M059J (cell line): ENCODE results near the gene APBA2. TPM values are rescaled to one million over a fixed set of nuclear protein-coding genes. Genes with fewer than 3 reads are reported as not detected.
A peak's percentile ranks its signal among the peaks of the same experiment; 100 is the strongest.

ENCODE experiments used
- DNase-seq: peaks from one replicate; pipeline ENCODE4 v3.0.0-alpha.2; 2012; ENCODE audit warnings: low read depth
- total RNA-seq: library from RNA; depleted of rRNA; stranded (reverse); fragments of >200 nt; shearing (Covaris generic); gene quantifications from 2 replicates; pipeline ENCODE4 v1.2.3, GENCODE V29; 2014

APBA2 gene
- total RNA-seq, 1 experiment from 2014 or later, result 11.2 TPM

DNA sequence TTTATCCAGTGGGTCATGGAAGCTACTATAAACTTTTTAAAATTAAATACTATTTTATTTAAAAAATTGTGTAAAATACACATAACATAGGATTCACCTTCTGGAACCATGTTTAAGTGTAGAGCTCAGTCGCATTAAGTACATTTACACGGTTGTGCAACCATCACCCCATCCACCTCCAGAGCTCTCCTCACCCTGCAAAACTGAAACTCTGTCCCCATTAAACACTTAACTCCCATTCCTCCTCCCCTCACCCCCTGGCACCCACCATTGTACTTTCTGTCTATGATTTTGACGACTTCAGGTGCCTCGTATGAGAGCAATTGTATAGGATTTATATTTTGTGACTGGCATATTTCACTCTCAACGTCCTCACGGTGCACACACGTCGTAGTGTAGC lies 70.7 kb downstream of the APBA2 start:
- no peak for DNase-seq

DNA sequence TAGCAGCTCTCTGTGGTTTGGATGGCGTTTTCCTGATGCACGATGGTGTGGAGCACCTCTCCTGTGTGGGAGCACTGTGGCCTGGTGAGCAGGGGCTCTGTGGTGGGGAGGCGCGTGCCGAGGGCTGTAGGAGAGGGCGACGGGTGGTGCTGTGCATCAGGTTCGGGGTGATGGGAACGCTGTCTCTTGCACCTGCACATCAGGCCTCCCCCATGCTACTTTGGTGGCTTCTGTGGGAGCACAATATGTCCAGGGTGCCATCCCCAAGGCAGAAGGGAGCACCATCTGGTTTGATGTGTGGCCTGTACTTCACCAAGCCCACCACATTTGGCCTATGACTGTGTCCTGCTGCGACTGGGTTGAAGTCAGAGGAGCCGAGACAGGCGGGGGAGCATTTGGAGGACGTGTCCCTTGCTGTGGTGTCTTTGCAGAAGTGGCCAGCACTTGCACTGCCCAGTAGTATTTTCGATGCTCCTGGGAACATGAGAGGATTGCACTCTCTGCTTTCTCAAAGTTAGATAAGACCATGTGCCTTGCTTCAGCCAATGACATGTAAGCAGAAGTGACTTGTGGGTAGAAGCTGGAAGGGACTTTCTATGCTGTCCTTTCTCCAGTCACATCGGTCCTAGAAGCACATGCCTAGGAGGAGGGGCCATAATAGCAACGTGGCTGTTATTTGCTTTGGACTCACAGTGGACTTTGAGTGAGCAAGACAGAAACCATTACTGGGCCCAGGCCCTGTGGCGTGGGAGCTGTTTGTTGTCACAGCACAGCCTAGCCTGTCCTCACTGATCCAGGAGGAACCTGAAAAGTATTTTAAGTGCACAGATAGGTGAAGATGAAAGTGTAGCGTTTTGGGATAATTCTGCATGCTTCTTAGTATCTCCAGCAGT lies 72.1 kb downstream of the APBA2 start:
- no peak for DNase-seq

DNA sequence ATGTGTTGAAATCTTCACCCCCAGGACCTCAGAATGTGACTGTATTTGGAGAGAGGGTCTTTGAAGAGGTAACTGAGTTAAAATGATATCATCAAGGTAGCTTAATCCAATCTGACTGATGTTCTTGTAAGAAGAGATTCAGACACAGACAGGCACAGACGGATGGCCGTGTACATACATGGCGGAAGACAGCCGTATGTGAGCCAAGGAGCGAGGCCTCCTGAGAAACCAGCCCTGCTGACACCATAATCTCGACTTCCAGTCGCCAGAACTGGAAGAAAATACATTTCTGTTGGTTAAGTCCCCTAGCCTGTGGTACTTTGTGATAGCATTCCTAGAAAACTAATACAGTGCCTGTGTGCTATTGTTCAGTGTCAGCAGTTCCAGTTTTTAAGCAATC lies 73.6 kb downstream of the APBA2 start:
- DNase-seq, result no peak

DNA sequence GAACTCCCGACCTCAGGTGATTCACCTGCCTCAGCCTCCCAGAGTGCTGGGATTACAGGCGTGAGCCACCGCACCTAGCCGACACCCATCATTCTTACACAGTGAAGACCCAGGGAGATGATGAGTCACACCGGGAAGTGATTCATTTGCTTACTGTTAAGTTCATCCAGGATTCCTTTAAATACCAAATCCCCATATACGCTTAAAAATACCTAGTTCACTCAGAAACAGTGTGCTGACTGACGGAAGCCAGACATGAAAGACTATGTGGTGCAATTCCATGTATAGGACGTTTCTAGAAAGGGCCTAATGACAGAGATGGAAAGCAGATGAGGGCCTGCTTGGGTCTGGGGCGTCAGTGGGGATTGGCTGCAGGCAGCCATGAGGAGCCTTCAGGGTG lies 75.2 kb downstream of the APBA2 start:
- DNase-seq, result peak; percentile 94

DNA sequence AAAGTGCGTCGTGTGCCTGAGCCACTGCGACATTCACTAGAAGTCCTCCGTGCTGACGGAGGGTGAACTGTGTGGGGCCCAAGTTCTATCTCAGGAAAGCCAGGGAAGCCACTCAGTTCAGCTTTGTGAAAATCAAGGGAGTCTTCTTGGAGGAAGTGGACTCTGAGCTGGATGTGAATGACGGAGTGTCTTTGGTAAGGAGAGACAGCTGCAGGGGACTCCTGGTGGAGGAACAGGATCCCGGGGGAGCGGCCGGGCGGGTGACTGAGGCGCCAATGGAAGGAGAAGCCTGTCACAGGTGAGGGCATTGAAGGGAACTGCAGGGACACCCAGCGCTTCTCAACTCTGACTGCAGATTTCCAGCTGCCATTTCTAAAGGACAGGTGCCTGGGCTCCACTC lies 75.6 kb downstream of the APBA2 start:
- no peak for DNase-seq

DNA sequence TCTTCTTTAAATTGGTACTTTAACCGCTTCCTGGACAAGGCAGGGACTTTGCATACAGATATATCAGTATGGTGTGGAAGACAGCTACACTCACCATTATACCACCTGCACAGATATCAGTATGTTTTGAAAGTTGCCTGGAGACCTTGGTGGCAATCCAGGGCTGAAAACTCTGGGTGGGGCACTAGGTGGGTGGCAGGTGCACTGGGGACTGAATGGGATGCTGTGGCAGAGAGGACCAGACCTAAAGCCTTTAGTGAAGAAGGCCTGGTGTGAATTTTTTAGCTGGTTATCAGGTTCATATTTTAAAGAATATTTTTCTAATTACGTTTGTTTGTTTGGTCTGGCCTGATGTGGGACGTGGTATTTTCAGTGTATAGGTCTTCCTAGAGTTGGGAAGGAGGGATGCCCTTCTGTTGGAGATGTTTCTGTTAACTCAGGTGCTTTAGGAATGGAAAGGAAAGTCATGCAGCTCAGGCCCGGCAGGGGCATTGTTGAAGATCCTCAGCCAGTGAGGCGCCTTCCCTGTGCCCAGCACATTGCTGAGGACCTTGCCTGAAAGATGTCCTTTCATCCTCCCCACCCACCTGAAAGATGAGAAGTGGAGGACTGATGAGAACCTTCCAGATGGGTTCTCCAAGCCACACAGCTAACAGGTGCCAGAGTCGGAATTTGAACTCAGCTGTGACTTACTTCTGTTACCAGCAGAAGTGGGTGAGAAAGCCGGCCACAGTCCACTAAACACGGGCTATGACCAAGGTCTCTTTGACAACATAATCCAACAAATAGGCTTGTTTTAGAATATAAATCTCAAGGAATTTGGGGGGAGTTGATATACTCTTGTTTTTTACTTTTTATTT lies 77.3 kb downstream of the APBA2 start:
- no peak for DNase-seq

DNA sequence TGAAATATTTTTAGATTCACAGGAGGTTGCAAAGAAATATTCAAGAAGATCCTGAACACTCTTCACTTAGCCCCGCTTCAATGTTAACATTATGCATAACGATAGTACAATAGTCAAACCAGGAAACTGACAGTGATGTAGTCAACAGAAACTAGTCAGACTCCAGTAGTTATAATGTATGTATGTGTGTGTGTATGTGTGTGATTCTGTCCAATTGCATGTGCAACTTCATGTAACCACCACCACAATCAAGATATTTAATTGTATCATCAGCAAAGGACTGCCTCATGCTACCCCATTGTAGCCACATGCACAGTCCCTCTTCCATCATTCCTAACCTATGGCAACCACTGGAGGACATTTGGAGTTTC lies 77.9 kb downstream of the APBA2 start:
- DNase-seq, result no peak

DNA sequence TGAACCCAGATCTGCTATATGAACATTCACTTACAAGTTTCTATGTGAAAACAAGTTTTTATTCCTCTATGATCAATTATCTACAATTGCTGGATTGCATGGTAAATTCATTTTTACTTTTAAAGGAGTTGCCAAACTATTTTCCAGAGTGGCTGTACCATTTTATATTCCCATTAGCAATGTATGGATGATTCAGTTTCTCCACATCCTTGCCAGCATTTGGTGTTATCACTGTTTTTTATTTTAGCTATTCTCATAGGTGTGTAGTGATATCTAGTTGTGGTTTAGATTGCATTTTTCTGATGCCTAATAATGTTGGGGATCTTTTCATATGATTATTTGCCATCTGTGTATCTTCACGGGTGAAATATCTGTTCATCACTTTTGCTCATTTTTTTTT lies 78.3 kb downstream of the APBA2 start:
- DNase-seq, result no peak

DNA sequence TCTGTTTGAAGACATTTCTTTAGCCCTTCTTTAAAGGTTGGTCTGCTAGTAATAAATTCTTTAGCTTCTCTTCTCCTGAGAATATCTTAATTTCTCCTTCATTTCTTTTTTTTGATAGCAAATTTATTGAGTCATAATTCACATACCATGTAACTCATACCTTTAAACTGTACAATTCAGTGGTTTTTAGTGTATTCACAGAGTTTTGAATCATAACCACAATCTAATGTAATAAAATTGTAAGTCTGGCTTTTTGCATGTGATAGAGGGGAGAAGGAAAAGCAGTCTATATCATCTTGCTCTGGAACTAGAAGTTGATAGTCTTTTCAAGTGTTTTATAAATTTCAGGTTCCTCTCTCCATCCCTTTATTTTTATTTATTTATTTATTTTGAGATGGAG lies 81.3 kb downstream of the APBA2 start:
- DNase-seq, result peak; percentile 24

DNA sequence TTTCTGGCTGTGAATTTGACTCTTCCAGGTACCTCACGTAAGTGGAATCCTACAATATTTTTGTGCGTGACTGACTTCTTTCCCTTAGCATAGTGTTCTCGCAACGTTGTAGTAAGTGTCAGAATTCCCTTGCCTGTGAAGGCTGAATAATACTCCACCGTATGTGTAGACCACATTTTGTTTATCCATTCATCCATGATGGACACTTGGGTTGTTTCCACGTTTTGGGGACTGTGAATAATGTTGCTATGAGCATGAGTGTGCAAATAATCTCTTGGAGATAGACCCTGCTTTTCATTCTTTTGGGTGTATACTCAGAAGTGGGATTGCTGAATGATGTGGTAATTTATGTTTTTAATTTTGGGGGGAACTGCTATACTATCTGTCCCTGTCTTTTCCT lies 82.2 kb downstream of the APBA2 start:
- DNase-seq, result peak; percentile 48

DNA sequence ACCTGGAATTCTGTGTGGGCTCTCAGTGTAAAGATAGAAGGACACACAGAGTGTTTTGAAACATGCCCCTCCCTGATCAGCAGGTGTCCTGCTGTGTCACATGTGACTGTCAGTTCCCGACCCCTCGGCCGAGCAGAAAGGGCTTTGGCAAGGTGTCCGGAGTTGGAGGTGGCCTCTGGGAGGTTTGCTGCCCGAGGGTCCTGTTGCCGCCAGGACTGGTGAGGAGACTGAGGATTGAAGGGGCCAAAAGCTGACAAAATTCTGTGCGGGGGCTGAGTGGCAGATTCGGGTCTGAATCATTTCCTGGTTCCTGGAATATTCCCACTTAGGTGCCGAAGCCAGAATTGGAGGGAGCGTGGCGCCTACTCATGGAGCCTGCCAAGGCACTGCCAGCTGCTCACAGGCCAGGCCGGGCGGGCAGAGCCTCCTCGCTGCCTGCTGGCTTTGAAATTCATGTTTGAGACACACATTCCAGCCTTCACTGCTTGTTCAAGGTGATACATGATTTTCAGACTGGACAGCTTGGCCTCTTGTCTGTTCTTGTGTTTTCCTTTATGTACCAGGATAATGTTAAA lies 83.8 kb downstream of the APBA2 start:
- DNase-seq, result peak; percentile 34

DNA sequence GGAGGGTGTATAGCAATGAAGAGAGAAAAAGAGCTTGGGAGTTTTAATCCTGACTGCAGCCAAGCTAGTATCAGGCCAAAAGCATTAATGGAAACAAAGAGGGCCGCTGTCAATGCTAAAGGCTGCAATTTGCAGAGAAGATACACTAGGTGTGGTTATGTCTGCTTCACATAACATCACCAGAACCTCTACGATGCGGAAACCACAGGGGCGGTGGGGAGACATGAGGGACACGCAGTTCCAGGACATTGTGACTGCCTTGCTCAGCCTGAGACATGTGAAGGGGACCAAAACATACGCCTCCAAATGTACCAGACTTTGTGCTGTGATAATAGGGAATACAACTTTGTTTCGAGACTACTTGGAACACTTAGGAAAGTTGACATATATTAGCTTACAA lies 88.4 kb downstream of the APBA2 start:
- DNase-seq, result no peak

DNA sequence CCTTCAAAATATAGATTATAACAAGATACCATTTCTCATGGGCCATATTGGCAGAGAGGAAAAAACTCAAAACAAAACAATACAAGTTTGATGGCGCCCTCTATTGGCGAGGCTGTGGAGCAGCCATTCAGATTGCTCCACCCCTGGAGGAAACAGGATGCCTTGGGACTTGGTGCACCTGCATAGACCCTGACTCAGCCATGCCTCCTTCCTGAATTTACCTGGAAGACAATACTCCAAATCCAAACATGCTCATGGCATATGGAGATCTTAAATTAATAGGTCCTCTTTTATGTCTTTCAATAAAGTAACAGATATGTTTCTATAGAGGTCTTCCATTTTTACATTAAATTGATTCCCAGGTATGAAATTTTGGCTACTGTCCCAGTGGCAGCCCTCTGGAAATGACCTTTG lies 90.0 kb downstream of the APBA2 start:
- DNase-seq, result peak; percentile 60

DNA sequence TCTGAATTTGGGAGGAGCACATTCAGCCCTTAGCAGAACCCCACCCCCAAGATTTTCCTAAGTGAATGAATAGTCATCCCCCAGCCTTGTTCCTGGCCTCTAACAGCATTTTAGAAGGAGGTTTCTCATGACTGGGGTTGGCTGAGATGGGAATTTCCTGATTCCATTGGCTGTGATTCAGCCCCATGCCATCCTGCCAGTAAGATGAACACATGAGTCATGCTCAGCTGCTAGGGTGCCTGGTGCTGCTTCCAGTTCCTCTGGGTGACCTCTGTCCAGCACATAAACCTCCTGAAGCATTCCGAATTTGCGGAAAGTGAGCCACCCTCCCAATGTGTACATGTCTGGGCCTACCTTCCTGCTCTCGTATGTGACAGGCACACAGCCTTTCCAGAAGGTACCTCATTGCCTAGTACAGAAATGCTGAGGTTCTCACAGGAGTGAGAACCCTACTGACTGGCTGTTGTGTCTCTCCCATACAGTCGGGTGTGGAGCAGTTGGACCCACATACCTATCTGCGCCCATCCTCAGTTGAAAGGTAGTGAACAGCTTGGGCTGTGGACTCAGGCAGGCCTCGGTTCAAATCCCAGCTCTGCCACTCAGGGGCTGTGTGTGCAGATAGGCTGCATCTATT lies 91.7 kb downstream of the APBA2 start:
- peak; percentile 94 for DNase-seq

DNA sequence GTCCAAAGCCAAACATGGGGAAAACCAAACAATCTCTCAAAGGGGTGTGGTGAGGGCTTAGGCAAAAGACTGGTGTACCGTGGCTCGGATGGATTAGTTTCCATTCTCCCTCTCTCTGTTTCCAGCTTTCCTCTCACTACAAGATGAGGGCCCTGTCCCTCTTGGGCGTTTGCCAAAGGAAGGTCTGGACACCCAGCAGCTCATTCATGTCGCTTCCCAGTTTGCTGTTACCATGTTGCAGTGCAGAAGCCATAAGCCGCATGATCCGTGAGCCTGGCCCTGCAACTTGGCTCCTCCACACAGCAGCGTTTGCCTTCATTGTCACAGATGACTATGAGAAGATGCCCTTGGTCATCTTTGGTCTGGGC lies 92.2 kb downstream of the APBA2 start:
- DNase-seq, result no peak

DNA sequence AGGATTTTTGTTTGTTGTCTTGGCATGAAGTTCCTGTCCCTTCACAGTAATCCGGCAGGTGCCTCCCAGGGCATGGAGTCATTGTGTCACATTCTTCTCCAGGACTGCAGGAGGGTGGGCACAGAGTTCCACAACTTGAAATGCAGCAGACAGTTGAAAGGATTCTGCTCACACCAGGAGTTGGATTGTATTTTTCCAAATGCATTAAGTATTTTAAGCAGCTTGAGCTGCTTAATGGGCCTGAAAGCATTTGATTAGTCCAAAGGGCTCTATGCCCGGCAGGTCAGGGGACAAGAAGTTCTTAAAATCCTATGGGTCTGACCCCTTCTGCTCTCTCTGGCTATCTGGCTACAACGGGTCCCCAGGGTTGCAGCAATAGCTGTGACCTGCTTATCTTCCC lies 92.9 kb downstream of the APBA2 start:
- DNase-seq, result no peak

DNA sequence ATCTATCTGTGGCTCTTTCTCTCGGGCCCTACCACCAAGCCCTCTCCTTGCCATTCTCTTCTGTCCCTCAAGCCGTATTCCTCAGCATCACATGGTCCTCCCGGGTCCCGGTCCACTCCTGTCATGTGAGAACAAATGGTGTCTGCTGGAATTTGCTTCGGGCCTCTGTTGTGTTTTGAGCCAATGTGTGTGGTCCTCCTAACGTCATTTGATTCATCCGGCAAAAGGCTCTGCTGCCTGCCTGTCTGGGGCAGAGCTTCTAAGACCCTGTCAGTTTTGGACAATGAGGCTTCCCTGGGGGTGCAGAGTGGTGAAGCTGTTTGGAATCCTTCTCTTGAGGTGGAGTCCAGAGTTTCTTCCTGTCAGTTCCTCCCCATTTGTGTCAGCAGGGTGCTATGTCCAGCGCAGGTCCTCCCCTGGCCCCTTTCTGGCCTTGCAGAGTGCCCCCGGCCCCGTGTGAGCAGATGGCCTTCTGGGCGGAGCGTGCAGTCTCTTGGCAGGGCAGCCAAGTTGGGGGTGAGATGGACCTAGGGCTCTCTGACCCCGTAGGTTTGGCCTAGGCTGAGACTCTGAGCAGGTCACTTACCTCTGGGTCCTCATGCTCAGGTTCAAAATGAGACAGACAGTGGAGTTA lies 93.6 kb downstream of the APBA2 start:
- DNase-seq, result no peak

DNA sequence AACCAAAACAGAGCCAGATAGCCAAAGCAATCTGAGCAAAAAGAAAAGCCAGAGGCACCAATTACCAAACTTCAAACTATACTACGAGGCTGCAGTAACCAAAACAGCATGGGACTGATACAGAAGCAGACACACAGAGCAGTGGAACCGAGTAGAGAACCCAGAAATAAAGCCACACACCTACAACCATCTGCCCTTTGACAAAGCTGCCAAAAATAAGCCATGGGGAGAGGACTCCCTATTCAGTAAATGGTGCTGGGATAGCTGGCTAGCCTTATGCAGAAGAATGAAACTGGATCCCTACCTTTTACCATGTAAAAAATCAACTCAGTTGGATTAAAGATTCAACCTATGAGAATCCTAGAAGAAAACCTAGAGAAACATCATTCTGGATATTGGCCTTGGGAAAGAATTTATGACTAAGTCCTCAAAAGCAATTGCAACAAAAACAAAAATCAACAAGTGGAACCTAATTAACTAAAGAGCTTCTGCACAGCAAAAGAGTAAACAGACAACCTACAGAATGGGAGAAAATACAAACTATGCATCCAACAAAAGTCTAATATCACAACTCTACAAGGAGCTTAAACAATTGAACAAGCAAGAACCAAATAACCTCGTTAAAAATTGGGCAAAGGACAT lies 95.1 kb downstream of the APBA2 start:
- DNase-seq, result no peak

DNA sequence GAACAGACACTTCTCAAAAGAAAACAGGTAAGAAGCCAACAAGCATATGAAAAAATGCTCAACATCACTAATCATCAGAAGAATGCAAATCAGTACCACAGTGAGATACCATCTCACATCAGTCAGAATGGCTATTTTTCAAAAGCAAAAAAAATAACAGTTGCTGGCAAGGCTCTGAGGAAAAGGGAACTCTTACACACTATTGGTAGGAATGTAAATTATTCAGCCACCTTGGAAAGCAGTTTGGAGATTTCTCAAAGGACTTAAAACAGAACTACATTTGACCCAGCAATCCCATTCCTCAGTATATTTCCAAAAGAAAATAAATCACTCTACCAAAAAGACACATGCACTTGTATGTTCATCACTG lies 95.6 kb downstream of the APBA2 start:
- no peak for DNase-seq

DNA sequence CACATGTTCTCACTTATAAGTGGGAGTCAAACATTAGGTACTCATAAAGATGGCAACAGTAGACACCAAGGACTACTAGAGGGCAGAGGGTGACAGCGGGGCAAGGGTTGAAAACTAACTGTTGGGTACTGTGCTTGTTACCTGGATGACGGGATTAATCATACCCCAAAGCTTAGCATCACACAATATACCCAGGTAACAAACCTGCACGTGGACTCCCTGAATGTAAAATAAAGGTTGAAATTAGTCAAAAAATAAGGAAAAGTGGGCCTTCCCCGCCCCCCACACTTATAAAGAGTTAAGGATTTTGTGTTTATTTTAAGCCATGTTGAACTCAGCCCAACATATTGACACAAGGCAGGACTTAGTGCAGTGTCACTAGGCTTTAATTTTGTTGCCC lies 96.1 kb downstream of the APBA2 start:
- no peak for DNase-seq

DNA sequence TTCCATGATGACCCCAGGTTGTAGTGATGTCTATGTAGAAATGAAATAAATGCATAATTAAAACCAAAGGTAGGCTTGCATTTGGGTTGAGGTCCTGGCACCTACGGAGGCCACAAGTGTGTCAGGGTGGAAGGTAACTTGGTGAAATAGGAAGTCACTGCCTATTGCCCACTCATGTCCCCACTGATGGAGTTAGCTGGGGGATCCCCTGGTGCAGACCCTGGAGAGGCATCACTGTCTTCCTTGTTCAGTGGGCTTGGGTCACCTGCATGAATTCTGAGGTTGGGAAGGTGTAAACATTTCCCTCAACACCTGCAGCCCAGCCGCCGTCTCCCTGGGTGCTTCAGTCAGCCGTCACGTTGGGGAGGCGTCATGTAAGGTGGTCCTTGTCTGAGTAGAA lies 97.1 kb downstream of the APBA2 start:
- no peak for DNase-seq
